HepG2 (cell line): ENCODE measurements around the gene CTDSPL2.

Experiments
- ELF4 ChIP-seq: sonication (generic); formaldehyde crosslinking; IDR thresholded peaks from 2 replicates; pipeline ENCODE4 v1.5.0; 2020; ENCODE audit warnings: missing genetic modification reagents, mild to moderate bottlenecking, moderate library complexity, borderline replicate concordance
- MEIS1 ChIP-seq: sonication (generic); formaldehyde crosslinking; IDR thresholded peaks from 2 replicates; pipeline ENCODE4 v1.9.0; 2021; ENCODE audit warnings: mild to moderate bottlenecking, missing genetic modification reagents, moderate library complexity, borderline replicate concordance
- SIN3A ChIP-seq: IDR thresholded peaks from 2 replicates; pipeline ENCODE4 v1.6.1; 2011; ENCODE audit warnings: low read depth, mild to moderate bottlenecking, control low read depth, low read length, borderline replicate concordance

DNA sequence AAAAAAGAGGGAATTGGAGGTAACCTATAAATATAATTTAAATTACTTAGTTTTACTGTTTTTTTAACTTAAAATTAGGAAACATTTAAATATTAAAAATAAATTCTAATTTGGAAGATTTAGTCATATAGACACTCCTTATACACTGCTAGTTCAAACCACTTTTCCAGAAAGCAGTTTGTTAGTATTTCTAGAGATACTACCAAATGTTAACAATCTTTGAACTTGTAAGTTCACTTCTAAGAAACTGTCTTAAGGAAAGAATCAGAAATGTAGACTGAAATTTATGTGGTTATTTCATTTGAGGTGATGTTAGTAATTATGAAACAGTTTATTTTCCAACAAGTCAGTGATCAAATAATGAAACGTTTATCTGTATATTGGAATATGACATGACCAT lies 22.7 kb downstream of the CTDSPL2 start:
- TF ChIP-seq SIN3A, result no peak
- no peak for TF ChIP-seq MEIS1 (CRISPR knock-in tag)
- TF ChIP-seq ELF4 (CRISPR knock-in tag), result no peak
